GDM1 (cell line): ENCODE measurements around the gene GSTA5.
"Not testable (repeated sequence)": the region's sequence is repeated elsewhere in the genome, so short reads cannot be mapped to it uniquely, and the experiment has no call there.

ENCODE experiments used
- DNase-seq: peaks from one replicate; lab custom pipeline; 2025; lab: John Stamatoyannopoulos, UW

GSTA5 gene

GRCh38 chr6:52834481-52834880 is 6.1 kb downstream of the GSTA5 start:
- no peak for DNase-seq

DNA sequence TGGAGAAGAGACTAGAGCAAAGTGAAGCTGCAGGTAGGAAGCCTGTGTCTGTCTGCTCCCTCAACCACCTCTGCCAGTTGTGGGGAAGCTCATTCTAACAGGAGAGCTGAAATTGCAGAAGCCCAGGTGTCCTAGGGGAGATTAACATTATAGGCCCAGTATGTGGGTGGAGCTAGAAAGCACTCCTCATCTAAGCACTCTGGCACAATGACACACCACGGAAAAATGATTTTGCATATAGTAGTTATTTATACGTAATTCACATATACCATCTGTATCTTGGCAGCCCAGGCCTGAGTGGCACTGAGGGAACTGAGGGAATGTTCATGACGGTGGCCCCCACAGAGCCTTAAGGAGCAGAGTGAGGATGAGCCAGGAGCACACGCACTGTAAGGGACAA is 9.7 kb downstream of the GSTA5 start:
- not testable (repeated sequence) for DNase-seq

GRCh38 chr6:52829046-52829817 is 11.4 kb downstream of the GSTA5 start:
- DNase-seq: no peak

DNA sequence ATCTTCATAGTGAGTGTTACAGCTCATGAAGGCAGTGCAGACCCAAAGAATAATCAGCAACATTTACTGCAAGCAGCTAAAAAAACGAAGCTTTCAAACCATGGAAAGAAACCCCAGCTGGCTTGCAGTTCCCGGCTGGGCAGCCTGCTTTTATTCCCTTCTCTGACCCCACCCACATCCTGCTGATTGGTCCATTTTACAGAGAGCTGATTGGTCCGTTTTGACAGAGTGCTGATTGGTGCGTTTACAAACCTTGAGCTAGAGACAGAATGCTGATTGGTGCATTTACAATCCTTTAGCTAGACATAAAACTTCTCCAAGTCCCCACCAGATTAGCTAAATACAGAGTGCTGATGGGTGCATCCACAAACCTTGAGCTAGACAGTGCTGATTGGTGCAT is 12.0 kb downstream of the GSTA5 start:
- not testable (repeated sequence) for DNase-seq

DNA sequence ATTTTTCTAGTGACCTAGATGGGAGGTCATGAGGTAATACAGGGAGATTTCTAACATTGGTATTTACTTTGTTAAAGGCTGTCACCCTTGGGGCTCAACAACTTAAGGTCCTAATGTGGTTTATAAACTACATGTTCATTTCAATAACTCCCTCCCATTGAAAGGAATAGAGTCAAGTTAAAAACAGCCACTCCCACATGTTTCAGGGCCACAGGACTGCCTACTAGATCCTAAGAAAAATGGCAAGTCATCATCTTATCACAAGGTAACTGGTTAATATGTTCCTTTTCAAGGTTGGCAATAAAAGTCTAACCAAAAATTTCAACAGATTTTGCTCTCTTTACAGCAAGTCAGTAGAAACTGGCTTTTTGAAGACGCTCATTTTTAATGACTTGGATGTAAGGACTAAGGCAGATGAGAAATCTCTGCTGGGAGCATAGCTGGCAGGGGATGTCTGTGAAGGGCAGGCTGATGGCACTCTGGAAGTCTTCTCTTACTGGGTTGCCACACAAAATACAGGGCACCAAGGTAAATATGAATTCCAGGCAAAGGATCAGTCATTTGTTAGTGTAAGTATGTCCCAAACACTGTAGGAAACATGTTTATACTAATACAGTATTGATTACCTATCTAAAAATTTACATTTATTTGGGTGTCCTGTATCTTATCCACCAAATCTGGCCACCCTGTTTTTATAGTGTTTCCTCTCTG is 13.4 kb downstream of the GSTA5 start:
- not testable (repeated sequence) for DNase-seq

DNA sequence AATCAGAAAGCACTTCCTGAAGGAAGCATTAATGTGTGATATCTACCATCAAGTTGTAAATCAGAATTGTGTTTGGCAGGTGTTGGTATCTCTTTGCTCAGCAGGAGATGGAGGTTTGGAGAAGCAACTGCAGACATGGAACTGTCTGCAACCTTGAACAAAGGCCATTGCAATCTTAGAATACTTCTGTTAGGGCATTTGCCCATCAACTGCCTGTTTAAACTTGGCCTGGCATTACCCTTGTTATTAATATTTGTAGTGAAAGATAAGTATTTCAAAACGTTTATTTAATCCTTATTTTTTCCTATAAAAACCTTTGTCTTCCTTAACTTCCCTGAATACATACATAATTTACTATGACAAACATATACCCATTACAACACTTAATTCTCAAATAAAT is 14.1 kb downstream of the GSTA5 start:
- DNase-seq: no peak

DNA sequence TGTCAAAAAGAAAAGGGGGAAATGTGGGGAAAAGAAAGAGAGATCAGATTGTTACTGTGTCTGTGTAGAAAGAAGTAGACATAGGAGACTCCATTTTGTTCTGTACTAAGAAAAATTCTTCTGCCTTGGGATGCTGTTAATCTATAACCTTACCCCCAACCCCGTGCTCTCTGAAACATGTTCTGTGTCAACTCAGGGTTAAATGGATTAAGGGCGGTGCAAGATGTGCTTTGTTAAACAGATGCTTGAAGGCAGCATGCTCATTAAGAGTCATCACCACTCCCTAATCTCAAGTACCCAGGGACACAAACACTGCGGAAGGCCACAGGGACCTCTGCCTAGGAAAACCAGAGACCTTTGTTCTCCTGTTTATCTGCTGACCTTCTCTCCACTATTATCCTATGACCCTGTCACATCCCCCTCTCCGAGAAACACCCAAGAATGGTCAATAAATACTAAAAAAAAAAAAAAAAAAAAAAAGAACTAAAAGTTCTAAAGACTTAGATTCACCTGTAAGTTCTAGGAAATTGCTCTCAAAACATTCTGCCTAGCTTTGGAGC is 14.6 kb downstream of the GSTA5 start:
- DNase-seq: not testable (repeated sequence)

- not testable (repeated sequence) for DNase-seq
Observed at GRCh38 chr6:52825270-52825793, 15.3 kb downstream of the GSTA5 start.

- no peak for DNase-seq
Observed at GRCh38 chr6:52821842-52822241, 18.8 kb downstream of the GSTA5 start.

- no peak for DNase-seq
Observed at GRCh38 chr6:52820198-52820597, 20.4 kb downstream of the GSTA5 start.

DNA sequence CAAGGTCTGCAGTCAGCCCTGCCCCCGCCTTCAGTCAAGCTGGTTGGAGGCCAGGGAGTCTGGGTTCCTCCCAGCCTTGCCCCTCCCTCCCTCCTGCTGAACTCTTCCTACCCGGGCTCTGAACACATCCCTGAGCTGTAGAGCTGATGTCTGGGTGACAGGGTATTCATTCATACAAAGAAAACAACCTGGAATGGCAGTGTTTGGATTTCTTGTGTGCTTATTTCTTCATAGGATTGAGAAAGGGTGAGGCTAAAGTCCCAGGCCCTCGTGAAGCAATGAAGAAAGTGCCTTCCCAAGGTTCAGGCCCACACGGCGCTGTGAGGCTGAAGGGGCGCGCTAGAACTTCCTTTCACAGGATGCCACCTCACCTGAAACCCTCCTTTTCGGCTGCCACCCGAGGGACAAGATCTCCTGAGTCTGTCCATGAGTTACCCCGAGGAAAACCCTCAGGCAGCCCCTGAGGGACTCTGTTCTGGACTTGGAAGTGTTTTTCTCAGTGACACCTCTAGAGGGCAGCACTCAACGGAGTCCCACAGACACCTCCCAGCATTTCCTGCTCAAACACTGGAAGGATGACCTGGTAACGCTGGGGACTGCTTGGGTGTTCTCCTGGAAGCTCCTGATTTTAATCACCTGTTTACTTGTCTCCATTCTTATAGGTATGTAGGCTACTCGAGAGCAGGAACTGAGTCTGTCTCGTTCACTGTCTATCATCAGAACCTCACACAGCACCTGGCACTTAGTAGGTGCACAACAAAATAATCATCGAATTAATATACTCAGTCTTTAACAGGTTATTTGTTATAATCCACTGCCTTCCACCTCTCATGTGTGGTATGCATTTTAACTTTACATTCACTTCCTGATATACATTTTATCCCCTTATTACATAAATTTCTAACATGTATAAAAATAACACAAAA is 25.2 kb downstream of the GSTA5 start:
- DNase-seq: peak; percentile 13

GRCh38 chr6:52814545-52814944 is 26.1 kb downstream of the GSTA5 start:
- DNase-seq: not testable (repeated sequence)

DNA sequence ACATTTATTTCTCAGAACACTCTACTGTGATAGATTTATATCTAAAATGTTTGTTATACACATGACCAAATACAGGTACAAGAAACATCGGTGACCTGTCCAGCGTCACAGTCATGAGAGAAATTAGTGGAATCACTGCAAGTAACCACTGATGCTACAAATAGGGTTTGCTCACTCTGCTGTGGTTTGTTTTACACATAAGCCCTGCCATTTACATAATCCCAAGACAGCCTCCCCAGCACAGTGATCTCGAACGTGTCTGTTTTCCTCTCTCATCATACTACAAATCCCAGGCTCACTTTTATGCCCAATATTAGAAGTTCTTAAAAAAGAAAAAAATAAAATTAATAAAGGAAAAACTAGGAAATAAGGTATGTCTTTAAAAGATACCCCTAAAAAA is 30.8 kb downstream of the GSTA5 start:
- DNase-seq: not testable (repeated sequence)

GRCh38 chr6:52808660-52809059 is 32.0 kb downstream of the GSTA5 start:
- no peak for DNase-seq

DNA sequence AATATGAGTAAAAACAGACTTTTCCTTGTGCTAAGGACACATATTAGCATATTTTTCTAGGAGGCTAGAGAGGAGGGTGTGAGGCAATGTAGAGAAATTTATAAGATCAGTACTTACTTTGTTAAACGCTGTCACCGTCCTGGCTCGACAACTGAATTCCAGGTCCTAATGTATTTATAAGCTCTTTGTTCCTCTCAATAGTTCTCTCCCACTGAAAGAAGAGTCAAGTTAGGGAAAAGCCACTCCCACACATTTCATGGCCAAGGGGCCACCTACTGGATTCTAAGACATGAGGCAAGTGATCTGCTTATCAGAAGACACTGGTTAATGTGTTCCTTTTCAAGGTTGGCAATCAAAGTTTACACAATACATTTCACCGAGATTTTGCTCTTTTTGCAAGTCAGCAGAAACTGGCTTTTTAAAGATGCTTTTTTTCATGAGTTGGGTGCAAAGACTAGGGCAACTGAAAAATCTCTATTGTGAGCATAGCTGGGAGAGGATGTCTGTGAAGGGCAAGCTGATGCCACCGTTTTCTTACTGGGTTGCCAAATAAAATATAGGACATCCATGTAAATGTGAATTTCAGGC is 36.9 kb downstream of the GSTA5 start, which contains the start of gene GSTA1:
Gene GSTA1 (minus strand): TSS at position 149 of the 588 bp plus-strand sequence. CDS start 4,549 bp downstream, outside the sequence.
- not testable (repeated sequence) for DNase-seq

- no peak for DNase-seq
Observed at GRCh38 chr6:52802806-52803205, 37.8 kb downstream of the GSTA5 start.

DNA sequence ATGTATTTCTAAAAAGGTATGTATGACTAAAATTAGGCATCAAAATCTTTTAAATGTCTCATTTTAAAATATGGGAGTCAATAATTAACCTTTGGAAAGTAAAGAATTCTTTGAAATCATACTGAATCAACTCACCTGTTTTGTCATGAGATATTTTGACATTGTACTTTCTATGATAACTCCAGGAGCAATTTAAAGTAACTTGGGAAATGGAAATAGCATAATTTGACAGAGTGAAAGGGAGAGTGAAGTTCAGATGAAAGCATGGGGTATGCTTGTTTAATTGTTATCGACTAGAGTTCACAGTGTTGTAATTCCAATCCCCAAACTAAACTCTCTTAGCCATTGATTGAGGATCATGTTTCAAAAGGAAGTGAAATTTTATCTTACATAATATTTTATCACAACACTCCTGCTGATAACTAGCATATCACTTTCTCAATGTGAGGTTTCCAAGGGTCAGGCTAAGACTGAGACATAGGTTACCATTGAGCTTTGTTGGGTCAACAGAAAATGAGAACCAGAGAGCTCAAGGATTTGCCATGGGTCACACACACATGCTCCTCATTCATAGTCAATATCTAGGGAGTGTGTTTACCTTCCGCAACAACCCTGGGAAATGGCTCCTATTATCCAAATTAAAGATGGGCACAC is 39.3 kb downstream of the GSTA5 start:
- DNase-seq: no peak

- not testable (repeated sequence) for DNase-seq
Observed at GRCh38 chr6:52799272-52799671, 41.3 kb downstream of the GSTA5 start.

DNA sequence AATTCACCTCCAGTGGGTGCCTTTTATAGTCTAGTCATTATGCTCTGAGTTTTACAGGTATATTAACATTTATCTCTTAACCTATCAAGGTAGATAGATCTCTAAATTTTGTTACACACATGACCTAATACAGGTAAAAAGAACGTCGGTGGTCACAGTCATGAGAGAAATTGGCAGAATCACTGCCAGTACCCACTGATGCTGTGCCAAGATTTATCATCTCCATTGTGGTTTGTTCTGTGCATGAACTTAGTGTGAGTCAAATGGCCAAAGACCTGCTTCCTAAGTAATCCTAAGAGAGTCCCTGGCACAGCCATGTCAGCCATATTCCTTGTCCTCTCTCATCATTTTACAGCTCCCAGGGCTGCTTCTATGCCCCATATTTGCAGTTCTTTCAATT is 46.2 kb downstream of the GSTA5 start:
- not testable (repeated sequence) for DNase-seq

GRCh38 chr6:52790861-52791260 is 49.8 kb downstream of the GSTA5 start:
- no peak for DNase-seq

- not testable (repeated sequence) for DNase-seq
Observed at GRCh38 chr6:52789658-52790057, 51.0 kb downstream of the GSTA5 start.
